Measurements from ENCODE around the gene DNAI2.
"Not testable (repeated sequence)": the region's sequence is repeated elsewhere in the genome, so short reads cannot be mapped to it uniquely, and the experiment has no call there.

DNAI2 gene

DNA sequence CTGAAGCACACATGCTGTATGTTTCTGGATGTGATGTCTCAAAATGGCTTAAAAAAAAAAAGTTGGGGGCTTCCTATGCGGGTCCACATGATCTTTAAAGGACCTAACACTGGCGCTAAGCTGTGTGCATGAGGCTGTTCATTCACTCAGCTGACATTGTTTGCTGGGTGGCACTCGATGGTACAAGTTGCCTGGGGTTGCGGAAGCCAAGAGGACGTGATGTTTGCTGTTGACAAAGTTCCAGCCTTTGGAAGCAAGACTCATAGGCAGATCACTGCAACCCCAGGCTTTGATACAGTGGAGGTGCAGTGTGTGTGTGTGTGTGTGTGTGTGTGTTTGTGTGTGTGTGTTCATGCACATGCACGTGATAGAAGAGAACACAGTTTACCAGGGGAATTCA is 29.5 kb upstream of the DNAI2 start:
- DNase-seq, result peak in 35 of 51 donors; percentile 15 to 83 (median 60)

- peak in 50 of 51 donors; percentile 37 to 97 (median 83) for DNase-seq
Measured at GRCh38 chr17:74245145-74245831, 28.7 kb upstream of the DNAI2 start.

- DNase-seq, result peak in 4 of 51 donors; percentile 62 to 79 (median 74)
Measured at GRCh38 chr17:74245871-74246270, 28.2 kb upstream of the DNAI2 start.

DNA sequence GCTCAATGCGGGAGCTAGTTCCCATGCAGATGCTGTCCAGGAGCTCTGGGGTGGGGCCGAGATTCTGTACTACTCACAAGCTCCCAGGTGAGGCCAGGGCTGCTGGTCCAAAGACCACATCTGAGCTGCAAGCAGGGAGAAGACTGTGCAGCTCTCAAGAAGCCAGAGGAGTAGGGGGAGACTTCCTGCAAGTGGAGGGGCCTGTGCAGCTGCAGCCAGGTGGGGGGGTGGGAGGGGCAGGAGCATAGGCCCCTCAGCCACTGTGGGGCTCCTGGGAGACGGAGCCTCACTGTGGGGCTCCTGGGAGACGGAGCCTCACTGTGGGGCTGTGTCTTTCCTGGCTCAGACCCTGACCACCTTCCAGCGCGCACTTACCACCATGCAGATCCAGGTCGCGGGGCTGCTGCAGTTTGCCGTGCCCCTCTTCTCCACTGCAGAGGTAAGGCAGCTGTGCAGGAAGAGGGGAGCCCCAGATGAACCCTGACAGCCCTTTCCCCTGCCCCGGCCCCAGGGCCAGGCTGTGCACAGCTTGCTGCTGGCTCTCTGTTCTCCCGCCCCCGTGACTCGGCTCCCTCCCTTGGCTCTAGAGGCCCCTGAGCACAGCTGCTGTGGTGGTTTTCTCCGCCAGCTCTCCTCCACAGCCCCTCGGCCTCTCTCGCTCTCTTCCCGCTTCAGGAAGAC is 24.3 kb upstream of the DNAI2 start:
- peak in 15 of 51 donors; percentile 12 to 51 (median 31) for DNase-seq

- peak in 1 of 51 donors; percentile 28 for DNase-seq
Measured at GRCh38 chr17:74250324-74250995, 23.6 kb upstream of the DNAI2 start.

DNA sequence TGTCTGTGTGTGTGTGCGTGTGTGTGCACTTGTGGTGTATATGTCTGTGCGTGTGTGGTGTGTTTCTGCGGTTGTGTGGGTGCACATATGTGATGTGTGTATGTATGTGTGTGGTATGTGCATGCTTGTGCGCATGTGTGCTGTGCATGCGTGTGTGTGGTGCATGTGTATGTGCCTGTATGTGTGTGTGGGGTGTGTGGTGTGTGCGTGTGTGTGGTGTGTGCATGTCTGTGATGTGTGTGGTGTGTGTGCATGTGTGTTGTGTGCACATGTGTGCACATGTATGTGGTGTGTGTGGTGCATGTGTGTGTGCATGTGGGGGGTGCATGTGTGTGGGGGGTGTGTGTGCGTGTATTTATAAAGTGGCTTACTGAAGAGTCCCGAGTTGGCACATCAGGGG is 23.0 kb upstream of the DNAI2 start:
- DNase-seq, result no peak

- DNase-seq, result no peak
Measured at GRCh38 chr17:74251569-74251968, 22.5 kb upstream of the DNAI2 start.

DNA sequence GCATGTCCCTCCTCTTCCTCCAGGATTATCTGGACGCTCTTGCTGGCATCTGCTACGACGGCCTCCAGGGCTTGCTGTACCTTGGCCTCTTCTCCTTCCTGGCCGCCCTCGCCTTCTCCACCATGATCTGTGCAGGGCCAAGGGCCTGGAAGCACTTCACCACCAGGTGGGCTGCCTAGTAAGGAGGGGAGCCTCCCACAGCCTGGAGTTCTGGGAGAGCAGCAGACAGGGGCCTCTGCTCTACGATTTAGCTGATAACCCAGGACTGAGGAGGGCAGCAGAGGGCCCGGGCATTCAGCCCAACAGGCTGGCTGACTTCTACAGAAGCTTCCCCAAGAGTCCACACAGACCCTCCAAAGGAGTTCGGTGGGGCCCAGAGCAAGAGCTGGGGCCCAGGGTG is 21.8 kb upstream of the DNAI2 start:
- peak in 1 of 51 donors; percentile 6 for DNase-seq

GRCh38 chr17:74253036-74253435 is 21.0 kb upstream of the DNAI2 start:
- DNase-seq, result no peak

DNA sequence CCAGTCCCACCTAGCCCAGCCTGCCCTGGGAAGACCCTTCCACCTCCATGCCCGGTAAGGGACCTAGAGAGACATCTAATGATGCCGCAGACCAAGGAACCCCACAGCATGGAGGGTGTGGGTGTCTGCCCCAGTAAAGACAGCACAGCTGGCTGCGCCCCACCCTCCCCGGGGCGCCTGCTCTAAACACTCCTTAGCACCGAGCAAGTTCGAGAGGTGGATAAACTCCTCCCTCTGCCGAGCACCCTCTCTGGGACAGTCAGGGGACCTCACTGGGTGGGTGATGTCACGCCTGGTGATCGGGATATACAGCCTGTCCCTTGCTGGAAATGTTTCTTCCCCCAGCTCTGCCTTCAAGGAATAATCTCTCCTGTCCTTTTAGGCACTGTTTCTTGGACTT is 16.7 kb upstream of the DNAI2 start:
- no peak for DNase-seq

DNA sequence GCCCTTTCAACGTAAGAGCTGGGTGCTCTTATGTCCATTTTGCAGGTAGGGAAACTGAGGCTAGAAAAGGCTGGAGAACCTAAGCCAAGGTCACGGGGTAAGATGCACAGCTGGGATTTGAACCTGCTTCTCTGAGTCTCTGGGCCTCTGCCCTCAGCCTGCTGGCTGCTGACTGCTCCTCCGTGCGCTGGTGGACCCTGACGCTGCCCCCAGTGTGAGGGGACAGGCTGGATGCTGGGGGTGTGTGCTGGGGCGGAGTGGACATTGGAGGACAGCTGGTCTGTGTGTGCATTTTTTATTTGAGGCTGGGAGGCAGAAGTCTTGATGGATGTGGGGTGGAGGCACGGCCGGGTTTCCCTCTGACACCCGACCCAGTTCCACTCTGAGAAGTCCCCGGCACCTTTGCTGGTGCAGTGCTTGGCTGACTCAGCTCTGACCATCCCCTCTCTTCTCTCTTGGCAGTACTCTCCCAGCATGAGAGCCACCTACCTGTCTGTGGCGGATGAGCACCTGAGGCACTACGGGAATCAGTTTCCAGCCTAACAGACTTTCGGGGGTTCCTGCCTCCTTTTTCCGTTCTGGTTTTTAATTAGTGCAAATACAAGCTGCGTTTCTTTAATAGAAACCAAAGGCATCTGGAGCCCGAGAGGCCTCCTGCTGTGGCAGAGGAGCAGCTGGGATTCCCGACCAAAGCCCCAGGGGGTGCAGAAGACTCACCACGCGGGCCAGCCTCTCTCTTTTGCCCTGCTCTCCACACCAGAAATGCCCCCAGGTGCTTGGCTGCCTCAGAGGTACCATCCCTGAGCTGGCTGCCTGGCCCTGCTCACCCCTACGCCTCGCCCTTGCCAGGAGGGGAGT is 14.1 kb upstream of the DNAI2 start:
- no peak for DNase-seq

GRCh38 chr17:74260525-74260850 is 13.5 kb upstream of the DNAI2 start:
- no peak for DNase-seq

- DNase-seq, result peak in 1 of 51 donors; percentile 7
Measured at GRCh38 chr17:74262601-74263000, 11.4 kb upstream of the DNAI2 start.

DNA sequence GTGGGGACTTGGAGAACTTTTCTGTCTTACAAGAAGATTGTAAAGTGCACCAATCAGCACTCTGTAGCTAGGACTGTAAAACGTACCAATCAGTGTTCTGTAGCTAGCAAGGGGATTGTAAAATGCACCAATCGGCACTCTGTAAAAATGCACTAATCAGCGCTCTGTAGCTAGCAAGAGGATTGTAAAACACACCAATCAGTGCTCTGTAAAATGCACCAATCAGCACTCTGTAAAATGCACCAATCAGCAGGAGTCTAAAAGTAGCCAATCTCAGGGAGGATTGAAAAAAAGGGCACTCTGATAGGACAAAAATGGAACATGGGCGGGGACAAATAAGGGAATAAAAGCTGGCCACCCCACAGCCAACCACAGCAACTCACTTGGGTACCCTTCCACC is 7.0 kb upstream of the DNAI2 start:
- not testable (repeated sequence) for DNase-seq

- no peak for DNase-seq
Measured at GRCh38 chr17:74267579-74267978, 6.5 kb upstream of the DNAI2 start.

DNA sequence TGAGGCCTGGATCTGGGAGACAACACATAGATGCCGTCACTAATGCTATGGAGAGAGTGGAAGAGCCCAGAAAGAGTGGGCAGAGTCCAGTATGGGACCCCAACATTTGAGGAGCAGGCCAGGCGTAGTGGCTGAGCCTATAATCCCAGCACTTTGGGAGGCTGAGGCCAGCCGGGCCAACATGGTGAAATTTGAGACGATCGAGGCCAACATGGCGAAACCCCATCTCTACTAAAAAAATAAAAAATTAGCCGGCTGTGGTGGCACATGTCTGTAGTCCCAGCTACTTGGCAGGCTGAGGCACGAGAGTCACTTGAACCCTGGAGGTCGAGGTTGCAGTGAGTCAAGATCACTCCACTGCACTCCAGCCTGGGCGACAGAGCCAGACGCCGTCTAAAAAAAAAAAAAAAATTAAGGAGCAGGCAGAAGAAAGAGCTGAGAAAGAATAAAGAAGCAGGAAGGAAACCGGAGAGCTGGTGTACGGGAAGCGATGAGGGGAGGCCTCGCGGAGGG is 6.0 kb upstream of the DNAI2 start:
- DNase-seq, result no peak

DNA sequence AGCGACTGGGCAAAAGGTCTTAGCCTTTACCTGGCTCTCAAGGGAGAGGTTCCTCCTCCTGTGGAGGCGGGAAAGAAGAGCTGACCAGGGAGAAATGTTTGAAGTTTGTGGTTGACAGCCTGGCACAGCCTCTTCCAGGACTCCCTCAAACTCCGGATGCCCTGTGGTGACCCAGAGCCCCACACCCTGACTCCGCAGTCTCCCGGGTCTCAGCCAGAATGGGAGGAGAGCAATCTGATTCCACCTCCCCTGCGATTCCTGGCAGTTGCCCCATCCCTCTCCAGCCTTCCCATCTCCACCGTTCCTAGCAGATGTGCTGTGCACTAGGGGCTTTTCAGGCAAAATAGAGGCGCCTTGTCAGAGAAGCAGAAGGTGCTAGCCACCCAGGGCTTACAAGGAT is 5.5 kb upstream of the DNAI2 start:
- DNase-seq, result no peak

DNA sequence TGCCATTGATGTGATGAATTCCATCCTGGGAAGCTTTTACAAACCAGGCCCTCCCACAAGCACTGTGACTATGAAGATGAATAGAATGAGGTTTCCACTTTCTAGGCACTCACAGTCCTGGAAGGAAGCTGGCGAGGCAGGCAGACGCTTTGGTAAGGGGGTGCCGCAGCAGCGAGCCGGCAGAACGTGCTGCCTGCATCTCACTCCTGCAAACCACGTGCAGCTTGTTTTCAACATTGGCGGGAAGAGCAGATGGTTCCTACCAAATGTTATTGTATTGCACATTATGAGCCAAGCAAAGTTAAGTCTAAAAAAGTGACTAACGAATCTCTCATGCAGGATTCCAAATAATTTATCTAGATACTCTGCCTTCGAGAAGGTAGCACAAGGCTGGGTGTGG is 3.7 kb upstream of the DNAI2 start:
- DNase-seq, result peak in 3 of 51 donors; percentile 7 to 27 (median 12)

GRCh38 chr17:74271281-74271680 is 2.8 kb upstream of the DNAI2 start:
- DNase-seq, result peak in 1 of 51 donors; percentile 23

DNA sequence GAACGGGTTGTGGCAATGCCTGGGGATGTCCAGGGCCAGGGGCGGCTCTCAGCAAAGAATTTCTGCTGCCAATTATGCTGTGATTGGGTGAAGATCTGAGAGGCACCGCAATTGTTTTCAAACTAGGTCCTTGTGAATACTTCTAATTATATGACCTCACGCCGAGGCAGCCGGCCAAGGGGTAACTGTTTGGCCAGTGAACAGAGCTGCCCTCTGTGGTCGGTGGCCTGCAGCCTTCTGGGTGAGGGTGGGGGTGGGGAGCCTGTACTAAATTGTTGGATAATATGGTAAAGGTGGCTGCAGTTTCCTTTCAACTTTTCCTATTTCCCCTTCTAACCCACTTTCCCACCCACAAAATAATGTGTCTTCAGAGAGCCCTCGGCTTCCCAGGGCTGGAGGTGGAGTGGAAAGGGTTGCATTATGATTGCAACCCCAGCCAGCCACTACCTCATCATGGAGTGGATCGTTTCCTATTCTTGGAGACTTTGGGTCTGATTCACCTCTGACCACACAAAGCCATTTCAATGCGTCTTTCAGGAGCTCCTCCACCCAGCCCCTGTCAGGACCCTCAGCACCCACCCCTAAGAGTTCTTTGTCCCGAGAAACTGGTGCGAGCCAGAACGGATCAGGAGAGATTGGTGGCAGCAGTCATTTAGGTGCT is 2.0 kb upstream of the DNAI2 start:
- DNase-seq, result peak in 48 of 51 donors; percentile 16 to 92 (median 71)

- DNase-seq, result no peak
Measured at GRCh38 chr17:74272731-74273201, 1.3 kb upstream of the DNAI2 start.

Measured in hypothalamus (tissue), 51 donors.